HepG2 (cell line): ENCODE data around the gene IL3. TPM values are rescaled to one million over a fixed set of nuclear protein-coding genes. Genes with fewer than 3 reads are reported as not detected.
A peak's percentile ranks its signal among the peaks of the same experiment; 100 is the strongest.

ENCODE experiments used
- ATAC-seq: fragments of 200-7000 bp; cut with Tn5 transposase; 3 replicates; pipeline ENCODE4 v1.9.1; 2020; ENCODE audit warnings: mild to moderate bottlenecking, moderate library complexity
- BruUV-seq: library from RNA; stranded (reverse); fragments of 400-500 nt; replicated peaks from 2 replicates; lab custom pipeline; 2021; lab: Mats Ljungman, UMichigan
- CTCF ChIA-PET: fragments of 300-600 bp; formaldehyde crosslinking; extraction: SDS; loops from one replicate; lab custom pipeline; 2021; ENCODE audit warnings: low total read pairs, inconsistent platforms, low intra/inter-chr PET ratio; lab: Yijun Ruan, JAX
- POLR2A ChIA-PET: fragments of 350-600 bp; sonication (Branson Sonifier 250); formaldehyde crosslinking; loops from one replicate; lab custom pipeline; 2020; ENCODE audit warnings: antibody characterized with exemption, inconsistent platforms; lab: Yijun Ruan, JAX
- DNase-seq: peaks from one replicate; pipeline ENCODE4 v3.0.0-alpha.2; 2015; ENCODE audit warnings: low spot score
- FAIRE-seq: peaks from 3 replicates; lab custom pipeline; 2011; peaks lifted over from hg19 to GRCh38; lab: Jason Lieb, UNC
- H2AFZ ChIP-seq: one replicate; pipeline ENCODE4 v1.6.1; 2011; ENCODE audit warnings: low read length, inconsistent platforms
- H3K27ac ChIP-seq: fragments of 300-600 bp; 3 replicates; pipeline ENCODE4 v1.8.0; 2011; ENCODE audit warnings: mixed run types, mild to moderate bottlenecking, mixed read lengths, low read length, inconsistent platforms; ENCODE audit not compliant: insufficient read depth; ENCODE audit errors: extremely low read length
- H3K27me3 ChIP-seq, 2 experiments: fragments of 200-600 bp in 1 of 2; 2 replicates in 1 of 2; 3 replicates in 1 of 2; pipeline versions ENCODE4 v1.6.0 to v1.8.0; 2011; ENCODE audit warnings: low read length in 2 of 2, mild to moderate bottlenecking in 2 of 2, moderate library complexity in 2 of 2, inconsistent platforms in 1 of 2; ENCODE audit not compliant: insufficient read depth in 2 of 2, control insufficient read depth in 1 of 2
- H3K36me3 ChIP-seq, 2 experiments: fragments of 200-600 bp in 1 of 2; replicated peaks in 1 of 2; 2 replicates in 1 of 2; 3 replicates in 1 of 2; pipeline versions ENCODE4 v1.5.1 to v1.8.0; 2011; ENCODE audit warnings: low read length in 2 of 2, inconsistent platforms in 1 of 2; ENCODE audit not compliant: insufficient read depth in 2 of 2, control insufficient read depth in 1 of 2
- H3K4me1 ChIP-seq: 2 replicates; pipeline ENCODE4 v1.5.1; 2012; ENCODE audit warnings: low read length, inconsistent platforms; ENCODE audit not compliant: insufficient read depth
- H3K4me2 ChIP-seq: 2 replicates; pipeline ENCODE4 v1.6.0; 2011; ENCODE audit warnings: low read depth, low read length, inconsistent platforms
- H3K4me3 ChIP-seq, 3 experiments: fragments of 200-600 bp in 1 of 3; sonication (generic), shearing (Covaris generic) in 1 of 3; replicated peaks in 1 of 3; 2 replicates each; pipeline ENCODE4 v1.5.1; 2011 to 2016; ENCODE audit warnings: low read length in 3 of 3, inconsistent platforms in 2 of 3, low read depth in 2 of 3, mild to moderate bottlenecking in 2 of 3, control low read depth in 1 of 3, mixed read lengths in 1 of 3; ENCODE audit not compliant: insufficient read depth in 1 of 3
- H3K79me2 ChIP-seq: one replicate; pipeline ENCODE4 v1.6.1; 2011; ENCODE audit warnings: low read length, inconsistent platforms; ENCODE audit not compliant: insufficient read depth
- H3K9ac ChIP-seq: 2 replicates; pipeline ENCODE4 v1.6.0; 2011; ENCODE audit warnings: mild to moderate bottlenecking, low read depth, low read length, inconsistent platforms; ENCODE audit not compliant: insufficient read depth
- H3K9me3 ChIP-seq: 2 replicates; pipeline ENCODE4 v1.5.1; 2012; ENCODE audit warnings: mild to moderate bottlenecking, low read length
- H4K20me1 ChIP-seq: 2 replicates; pipeline ENCODE4 v1.6.0; 2011; ENCODE audit warnings: inconsistent platforms, mild to moderate bottlenecking, low read length, moderate library complexity; ENCODE audit not compliant: insufficient read depth
- GZF1 ChIP-seq: sonication (generic); formaldehyde crosslinking; IDR thresholded peaks from 2 replicates; pipeline ENCODE4 v1.5.1; 2020; ENCODE audit warnings: mild to moderate bottlenecking, missing genetic modification reagents
- MAFF ChIP-seq: IDR thresholded peaks from 2 replicates; pipeline ENCODE4 v1.6.1; 2011; ENCODE audit warnings: low read depth, low read length, improper control_type of control experiment
- MAFK ChIP-seq, 2 experiments: IDR thresholded peaks in 1 of 2; conservative IDR thresholded peaks in 1 of 2; 2 replicates each; pipeline ENCODE4 v1.6.1; 2011; ENCODE audit warnings: improper control_type of control experiment in 2 of 2, low read length in 2 of 2
- ZFP36L1 ChIP-seq: sonication (generic); formaldehyde crosslinking; IDR thresholded peaks from 2 replicates; pipeline ENCODE4 v1.8.0; 2022; ENCODE audit warnings: mild to moderate bottlenecking, missing genetic modification reagents, moderate library complexity
- ZNF710 ChIP-seq: sonication (generic); formaldehyde crosslinking; IDR thresholded peaks from 2 replicates; pipeline ENCODE4 v1.5.0; 2020; ENCODE audit warnings: mild to moderate bottlenecking, missing genetic modification reagents, borderline replicate concordance
- ZNF839 ChIP-seq: sonication (generic); formaldehyde crosslinking; IDR thresholded peaks from 2 replicates; pipeline ENCODE4 v1.4.0; 2020; ENCODE audit warnings: missing genetic modification reagents, mild to moderate bottlenecking, borderline replicate concordance
- WGBS: methylation state at CpG from one replicate; pipeline ENCODE4 v1.1.6; 2017; ENCODE audit warnings: low lambda C conversion rate; 5-methylcytosine and 5-hydroxymethylcytosine counted together
- in situ Hi-C: cut with HindIII; loops from 2 replicates; pipeline ENCODE4 v1.10.0; 2017; ENCODE audit warnings: low pct_unique_long_range_greater_than_20kb; ENCODE audit not compliant: extremely low pct_ligation_motif_present
- intact Hi-C: fragments of 100-400 bp; cut with micrococcal nuclease; formaldehyde crosslinking; loops from one replicate; pipeline ENCODE4 v1.10.0; 2022; ENCODE audit not compliant: unreplicated experiment
- polyA plus RNA-seq, 8 experiments: library from polyadenylated mRNA; depleted of rRNA in 3 of 8; stranded (reverse) in 7 of 8; unstranded in 1 of 8; fragments of >200 nt; fragmentation: Illumina TruSeq in 4 of 8; extraction: Trizol in 4 of 8; gene quantifications; 2 replicates each; pipeline versions ENCODE4 v1.2.1 to v1.2.3, GENCODE V29; 2011 to 2016; ENCODE audit warnings: low read depth in 4 of 8, missing spikeins in 1 of 8, mixed read lengths in 1 of 8; ENCODE audit not compliant: insufficient read depth in 1 of 8
- total RNA-seq, 5 experiments: library from RNA; depleted of rRNA; stranded (reverse); fragments of >200 nt; fragmentation: Illumina TruSeq; extraction: Trizol; gene quantifications; 2 replicates each; pipeline ENCODE4 v1.2.3, GENCODE V29; 2016; ENCODE audit warnings: low read depth in 1 of 5
- TF ChIP-seq, protein P1 (sequence below): IDR thresholded peaks from 2 replicates; pipeline ENCODE4 v1.6.1; 2016; ENCODE audit warnings: low read depth, borderline replicate concordance

Gene IL3
- total and polyA plus RNA-seq, 2 of the 13 experiments (the other 11 are each of a cell fraction or from before 2014, with no cell fraction given): not detected

GRCh38 chr5:132016721-132017250 lies 43.7 kb upstream of the IL3 start:
- Histone ChIP-seq H3K9ac (no peak overlapping the region), H3K27ac (no peak overlapping the region), H3K4me3 (no peak overlapping the region), H3K79me2 (no peaks in the 10 kb centered on the region), H3K9me3 (no peaks in the 10 kb centered on the region), H2AFZ (no peak overlapping the region), H3K27me3 (peaks cover 0 to 19% of the 10 kb centered on the region in 2 experiments; a peak in 3 of 5 replicates), H3K4me1 (no peaks in the 10 kb centered on the region; the same call in 1 of the 2 replicates), H3K4me2 (no peak overlapping the region), H3K36me3 (no peaks in the 10 kb centered on the region), H4K20me1 (no peaks in the 10 kb centered on the region)
- TF ChIP-seq GZF1 (CRISPR knock-in tag) (no peak), ZNF839 (no peak), ZNF710 (CRISPR knock-in tag) (no peak)
- CTCF ChIA-PET: no interaction called here
- ATAC-seq: no peak
- FAIRE-seq: no peak
- in situ Hi-C loops (loop anchor here (25.0 kb wide), 1 partner anchor 579 kb away; no protein-coding TSS in a partner anchor), intact Hi-C loops (no loop called here)
- WGBS: 15% methylated on average over 3 of the region's 3 CpGs
- BruUV-seq: no TSS peak
- POLR2A ChIA-PET: no interaction called here
- DNase-seq: no peak

GRCh38 chr5:132017316-132017715 lies 43.1 kb upstream of the IL3 start:
- Histone ChIP-seq H3K4me1 (no peaks in the 10 kb centered on the region; the same call in 1 of the 2 replicates), H3K36me3 (no peaks in the 10 kb centered on the region), H3K9ac (no peak overlapping the region), H3K4me2 (no peak overlapping the region), H2AFZ (no peak overlapping the region), H3K79me2 (no peaks in the 10 kb centered on the region), H3K4me3 (no peak overlapping the region), H3K27me3 (peaks cover 0 to 14% of the 10 kb centered on the region in 2 experiments; a peak in 3 of 5 replicates), H4K20me1 (no peaks in the 10 kb centered on the region), H3K27ac (no peak overlapping the region), H3K9me3 (no peaks in the 10 kb centered on the region)
- DNase-seq (no peak), FAIRE-seq (no peak), ATAC-seq (no peak)
- intact Hi-C loops (no loop called here), in situ Hi-C loops (loop anchor here (25.0 kb wide), 1 partner anchor 580 kb away; no protein-coding TSS in a partner anchor)
- TF ChIP-seq, protein P1, sequence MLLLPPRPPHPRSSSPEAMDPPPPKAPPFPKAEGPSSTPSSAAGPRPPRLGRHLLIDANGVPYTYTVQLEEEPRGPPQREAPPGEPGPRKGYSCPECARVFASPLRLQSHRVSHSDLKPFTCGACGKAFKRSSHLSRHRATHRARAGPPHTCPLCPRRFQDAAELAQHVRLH (CRISPR knock-in tag): no peak
- TF ChIP-seq ZFP36L1 (CRISPR knock-in tag) (no peak), MAFF (peak; percentile 91), MAFK (conservative IDR thresholded peaks at IDR 0.05 in 1 of 2, IDR thresholded peaks at IDR 0.05 in 1 of 2; ENCODE audit: low read length in 2 of 2) (peak; percentile 89 to 93)
- POLR2A ChIA-PET: no interaction called here
- 26% methylated on average over 4 of the region's 4 CpGs for WGBS
- CTCF ChIA-PET: no interaction called here
- no TSS peak for BruUV-seq
